NCI-H2081 (cell line): Measurements from ENCODE around the gene NT5DC3.

ENCODE experiments used
- DNase-seq, 2 experiments: peaks; one replicate each; lab custom pipeline; 2025; lab: John Stamatoyannopoulos, UW

The NT5DC3 gene

GRCh38 chr12:103840876-103841689 lies at the start of gene NT5DC3:
Gene NT5DC3 (minus strand): TSS chr12:103841234. CDS start chr12:103841156, 78 bp downstream.
- peak; percentile 74 to 77 for DNase-seq

- no peak for DNase-seq
Measured at GRCh38 chr12:103887738-103888137, 46.7 kb upstream of the NT5DC3 start.

GRCh38 chr12:103886195-103886797 lies 45.3 kb upstream of the NT5DC3 start:
- DNase-seq = no peak

GRCh38 chr12:103884316-103884715 lies 43.3 kb upstream of the NT5DC3 start:
- DNase-seq = peak in 1 of 2 experiments; percentile 36

- no peak for DNase-seq
Measured at GRCh38 chr12:103883908-103884307, 42.9 kb upstream of the NT5DC3 start.

GRCh38 chr12:103882861-103883596 lies 42.0 kb upstream of the NT5DC3 start:
- no peak for DNase-seq

- DNase-seq = no peak
Measured at GRCh38 chr12:103881261-103881660, 40.2 kb upstream of the NT5DC3 start.

- DNase-seq = peak; percentile 78 to 94
Measured at GRCh38 chr12:103880299-103881142, 39.5 kb upstream of the NT5DC3 start.

GRCh38 chr12:103879878-103880277 lies 38.8 kb upstream of the NT5DC3 start:
- DNase-seq = no peak

- no peak for DNase-seq
Measured at GRCh38 chr12:103879048-103879692, 38.1 kb upstream of the NT5DC3 start.

- DNase-seq = peak; percentile 79 to 82
Measured at GRCh38 chr12:103877934-103878510, 37.0 kb upstream of the NT5DC3 start.

- DNase-seq = no peak
Measured at GRCh38 chr12:103877288-103877687, 36.3 kb upstream of the NT5DC3 start.

- no peak for DNase-seq
Measured at GRCh38 chr12:103875666-103876065, 34.6 kb upstream of the NT5DC3 start.

- no peak for DNase-seq
Measured at GRCh38 chr12:103868215-103868614, 27.2 kb upstream of the NT5DC3 start.

- DNase-seq = no peak
Measured at GRCh38 chr12:103865151-103865730, 24.2 kb upstream of the NT5DC3 start.

- DNase-seq = no peak
Measured at GRCh38 chr12:103864710-103865109, 23.7 kb upstream of the NT5DC3 start.

- no peak for DNase-seq
Measured at GRCh38 chr12:103858953-103859601, 18.0 kb upstream of the NT5DC3 start.

GRCh38 chr12:103858335-103858734 lies 17.3 kb upstream of the NT5DC3 start:
- no peak for DNase-seq

GRCh38 chr12:103857164-103857563 lies 16.1 kb upstream of the NT5DC3 start:
- no peak for DNase-seq
